HCT116 (cell line): ENCODE measurements around the gene NFIX. TPM values are rescaled to one million over a fixed set of nuclear protein-coding genes. Genes with fewer than 3 reads are reported as not detected.
A peak's percentile ranks its signal among the peaks of the same experiment; 100 is the strongest.

Experiments
- ATAC-seq: fragments of 200-7000 bp; cut with Tn5 transposase; 2 replicates; pipeline ENCODE4 v1.9.1; 2020; ENCODE audit warnings: mild to moderate bottlenecking, moderate library complexity
- BruUV-seq: library from RNA; stranded (reverse); fragments of 400-500 nt; replicated peaks from 2 replicates; lab custom pipeline; 2021; lab: Mats Ljungman, UMichigan
- CTCF ChIA-PET: fragments of 300-600 bp; sonication (Branson Sonifier 250); formaldehyde crosslinking; loops from one replicate; lab custom pipeline; 2021; ENCODE audit warnings: antibody characterized with exemption; lab: Charles Lee
- POLR2A ChIA-PET: fragments of 300-600, 350-600 bp; sonication (Branson Sonifier 250); formaldehyde crosslinking; loops from one replicate; lab custom pipeline; 2021; ENCODE audit warnings: antibody characterized with exemption; lab: Charles Lee
- RAD21 ChIA-PET, 2 experiments: fragments of 300-600 bp; sonication (Branson Sonifier 250); formaldehyde crosslinking; loops; one replicate each; lab custom pipeline; 2023; ENCODE audit warnings: low total read pairs in 2 of 2; ENCODE audit not compliant: uncharacterized antibody in 2 of 2, unreplicated experiment in 2 of 2, low non-redundant PET in 1 of 2; lab: Charles Lee
- DNase-seq: peaks from one replicate; pipeline ENCODE4 v3.0.0-alpha.2; 2010; ENCODE audit warnings: low read depth, low spot score
- H2AFZ ChIP-seq: fragments of 200-600 bp; shearing (Covaris generic), sonication (generic); 2 replicates; pipeline ENCODE4 v1.6.1; 2017; ENCODE audit warnings: low read depth, mixed run types, mixed read lengths, antibody characterized with exemption, low read length; ENCODE audit not compliant: poor library complexity, severe bottlenecking
- H3K27ac ChIP-seq: 2 replicates; pipeline ENCODE4 v1.5.1; 2012; ENCODE audit warnings: low read depth, low read length
- H3K27me3 ChIP-seq: fragments of 200-600 bp; sonication (generic); 2 replicates; pipeline ENCODE4 v1.6.1; 2016; ENCODE audit warnings: mixed run types, low read length, mixed read lengths; ENCODE audit not compliant: insufficient read depth
- H3K36me3 ChIP-seq, 2 experiments: fragments of 200-500 bp in 1 of 2; fragments of 200-600 bp in 1 of 2; sonication (Bioruptor generic) in 1 of 2; sonication (generic) in 1 of 2; 2 replicates each; pipeline versions ENCODE4 v1.5.1 to v1.6.1; 2014 to 2016; ENCODE audit warnings: low read length in 2 of 2, inconsistent platforms in 1 of 2, mixed read lengths in 1 of 2, mixed run types in 1 of 2; ENCODE audit not compliant: insufficient read depth in 2 of 2, control insufficient read depth in 1 of 2
- H3K4me1 ChIP-seq, 2 experiments: fragments of 200-600 bp in 1 of 2; sonication (generic) in 1 of 2; 2 replicates each; pipeline versions ENCODE4 v1.5.1 to v1.6.1; 2012 to 2017; ENCODE audit warnings: low read length in 2 of 2, inconsistent platforms in 1 of 2, mild to moderate bottlenecking in 1 of 2, mixed read lengths in 1 of 2, mixed run types in 1 of 2, moderate library complexity in 1 of 2; ENCODE audit not compliant: insufficient read depth in 2 of 2, control insufficient read depth in 1 of 2
- H3K4me2 ChIP-seq: fragments of 200-600 bp; sonication (generic); 2 replicates; pipeline ENCODE4 v1.6.1; 2017; ENCODE audit warnings: mixed run types, low read length, mixed read lengths
- H3K4me3 ChIP-seq, 2 experiments: fragments of 200-600 bp in 1 of 2; sonication (generic) in 1 of 2; replicated peaks in 1 of 2; 2 replicates each; pipeline ENCODE4 v1.5.1; 2011 to 2016; ENCODE audit warnings: low read length in 2 of 2, control low read depth in 1 of 2, low read depth in 1 of 2, mild to moderate bottlenecking in 1 of 2, mixed read lengths in 1 of 2, mixed run types in 1 of 2
- H3K79me2 ChIP-seq: fragments of 200-600 bp; sonication (generic); 2 replicates; pipeline ENCODE4 v1.6.1; 2017; ENCODE audit warnings: mild to moderate bottlenecking, mixed run types, low read length, moderate library complexity, mixed read lengths; ENCODE audit not compliant: insufficient read depth
- H3K9ac ChIP-seq: fragments of 200-600 bp; sonication (generic); 2 replicates; pipeline ENCODE4 v1.6.1; 2016; ENCODE audit warnings: low read length, mixed read lengths
- H3K9me2 ChIP-seq: fragments of 200-600 bp; sonication (generic), shearing (Covaris generic); 2 replicates; pipeline ENCODE4 v1.6.1; 2017; ENCODE audit warnings: mixed run types, mild to moderate bottlenecking, moderate library complexity; ENCODE audit not compliant: insufficient read depth
- H3K9me3 ChIP-seq, 2 experiments: fragments of 200-500 bp in 1 of 2; fragments of 200-600 bp in 1 of 2; sonication (Bioruptor generic) in 1 of 2; sonication (generic) in 1 of 2; 2 replicates each; pipeline ENCODE4 v1.6.1; 2014 to 2017; ENCODE audit warnings: low read length in 2 of 2, mixed read lengths in 2 of 2, inconsistent platforms in 1 of 2, low read depth in 1 of 2, mild to moderate bottlenecking in 1 of 2, mixed run types in 1 of 2, moderate library complexity in 1 of 2; ENCODE audit not compliant: control insufficient read depth in 1 of 2, insufficient read depth in 1 of 2
- H4K20me1 ChIP-seq: fragments of 200-600 bp; sonication (generic), shearing (Covaris generic); 2 replicates; pipeline ENCODE4 v1.6.1; 2017; ENCODE audit warnings: mixed run types, mild to moderate bottlenecking, moderate library complexity; ENCODE audit not compliant: insufficient read depth
- CBX3 ChIP-seq: IDR thresholded peaks from 2 replicates; pipeline ENCODE4 v1.6.1; 2012; ENCODE audit warnings: low read depth
- ELF1 ChIP-seq: IDR thresholded peaks from 2 replicates; pipeline ENCODE4 v1.6.1; 2012; ENCODE audit warnings: low read depth, borderline replicate concordance
- EZH2 ChIP-seq: fragments of 200-600 bp; sonication (generic); IDR thresholded peaks from 2 replicates; pipeline ENCODE4 v1.6.1; 2017; ENCODE audit warnings: antibody characterized with exemption, mixed run types
- EZH2phosphoT487 ChIP-seq: fragments of 200-600 bp; IDR thresholded peaks from 2 replicates; pipeline ENCODE4 v1.6.1; 2018; ENCODE audit warnings: antibody characterized with exemption, borderline replicate concordance
- FOSL1 ChIP-seq: IDR thresholded peaks from 2 replicates; pipeline ENCODE4 v1.6.1; 2012; ENCODE audit warnings: low read depth
- JUND ChIP-seq: IDR thresholded peaks from 2 replicates; pipeline ENCODE4 v1.6.1; 2012
- POLR2A ChIP-seq: IDR thresholded peaks from 2 replicates; pipeline ENCODE4 v1.7.0; 2011; ENCODE audit warnings: borderline replicate concordance; ENCODE audit not compliant: insufficient read depth, insufficient read length; ENCODE audit errors: extremely low read depth
- RAD21 ChIP-seq: IDR thresholded peaks from 2 replicates; pipeline ENCODE4 v1.6.1; 2012; ENCODE audit warnings: low read depth, mild to moderate bottlenecking
- SP1 ChIP-seq: IDR thresholded peaks from 2 replicates; pipeline ENCODE4 v1.6.1; 2012; ENCODE audit warnings: low read depth
- SRF ChIP-seq: IDR thresholded peaks from 2 replicates; pipeline ENCODE4 v1.6.1; 2012; ENCODE audit warnings: low read depth
- TCF7L2 ChIP-seq: IDR thresholded peaks from 2 replicates; pipeline ENCODE4 v1.7.0; 2011; ENCODE audit warnings: borderline replicate concordance, inconsistent platforms; ENCODE audit not compliant: insufficient read depth, insufficient read length; ENCODE audit errors: extremely low read depth
- YY1 ChIP-seq: IDR thresholded peaks from 2 replicates; pipeline ENCODE4 v1.6.1; 2011; ENCODE audit warnings: low read length, low read depth, moderate library complexity, mild to moderate bottlenecking; ENCODE audit not compliant: insufficient replicate concordance; ENCODE audit errors: extremely low read depth
- ZFX ChIP-seq: fragments of 450-650 bp; IDR thresholded peaks from 2 replicates; pipeline ENCODE4 v1.6.1; 2017
- intact Hi-C: fragments of 100-400 bp; cut with micrococcal nuclease; formaldehyde crosslinking; loops from 2 replicates; pipeline ENCODE4 v1.10.0; 2022
- total RNA-seq: library from RNA; stranded (reverse); gene quantifications from one replicate; pipeline ENCODE4 v1.2.1, GENCODE V29; 2021; ENCODE audit not compliant: unreplicated experiment
- TF ChIP-seq, protein P1 (sequence below): IDR thresholded peaks from 2 replicates; pipeline ENCODE4 v1.6.1; 2012
- TF ChIP-seq, protein P2 (sequence below): IDR thresholded peaks from 2 replicates; pipeline ENCODE4 v1.6.1; 2011; ENCODE audit warnings: mild to moderate bottlenecking, low read length, moderate library complexity; ENCODE audit not compliant: insufficient replicate concordance; ENCODE audit errors: extremely low read depth
- TF ChIP-seq, protein P3 (sequence below): IDR thresholded peaks from 2 replicates; pipeline ENCODE4 v1.6.1; 2012
- TF ChIP-seq, protein P4 (sequence below): IDR thresholded peaks from 2 replicates; pipeline ENCODE4 v1.6.1; 2012; ENCODE audit warnings: low read depth
- TF ChIP-seq, protein P5 (sequence below), 3 experiments: fragments of 200-600 bp in 1 of 3; sonication (generic) in 1 of 3; IDR thresholded peaks in 2 of 3; conservative IDR thresholded peaks in 1 of 3; 2 replicates each; pipeline ENCODE4 v1.5.1; 2012 to 2017; ENCODE audit warnings: low read depth in 2 of 3, low read length in 2 of 3, antibody characterized with exemption in 1 of 3, borderline replicate concordance in 1 of 3, control low read depth in 1 of 3, mild to moderate bottlenecking in 1 of 3, mixed read lengths in 1 of 3, mixed run types in 1 of 3, moderate library complexity in 1 of 3; ENCODE audit not compliant: insufficient read depth in 1 of 3

NFIX gene
- total RNA-seq, 1 experiment from 2014 or later, result 34.8 TPM

DNA sequence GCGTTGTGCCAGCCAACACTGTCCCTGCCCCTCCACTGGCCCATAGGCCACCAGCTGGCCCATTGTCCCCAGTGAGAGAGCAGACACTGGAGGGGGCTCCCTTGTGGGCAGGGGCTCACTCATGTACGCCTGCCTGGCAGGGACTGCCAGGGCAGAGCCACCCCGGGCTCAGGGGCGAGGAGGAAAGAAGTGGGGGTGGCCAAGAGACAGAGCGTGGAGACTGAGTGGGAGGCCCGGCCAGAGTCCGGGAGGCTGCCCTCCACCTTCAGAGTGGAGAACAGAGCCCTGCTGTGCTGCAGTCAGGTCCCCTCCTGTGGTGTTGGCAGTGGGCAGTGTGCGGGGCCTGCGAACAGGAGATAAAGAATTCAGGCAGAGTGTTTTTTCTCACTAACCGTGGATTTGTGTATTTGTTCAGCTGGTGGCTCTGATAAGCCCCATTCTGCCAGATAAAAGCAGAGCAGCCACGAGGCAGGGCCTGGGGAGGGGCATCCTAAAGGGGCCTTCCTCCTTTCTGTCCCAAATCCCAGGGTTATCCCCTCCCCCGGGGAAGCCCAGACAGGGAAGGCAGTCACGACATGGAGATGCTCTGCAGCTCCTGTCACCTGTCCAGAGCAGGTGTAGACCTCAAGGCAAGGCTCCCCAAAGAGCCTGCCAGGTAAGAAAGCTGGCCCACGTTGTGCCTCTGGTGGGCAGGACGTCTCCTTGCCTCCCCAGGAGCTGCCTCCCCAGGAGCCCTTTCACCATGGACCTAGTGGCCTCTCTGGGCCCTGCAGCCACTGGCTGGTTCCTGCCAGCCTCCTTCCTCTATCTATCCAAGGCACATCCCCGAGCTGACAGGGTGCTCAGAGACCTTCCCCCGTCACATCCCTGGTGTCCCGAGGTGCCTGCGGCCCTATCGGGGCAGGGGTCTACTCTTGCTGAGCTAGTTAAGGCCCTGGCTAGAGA lies 74.4 kb downstream of the NFIX start:
- Histone ChIP-seq H3K36me3 (no peaks in the 10 kb centered on the region), H2AFZ (no peak overlapping the region), H3K79me2 (no peaks in the 10 kb centered on the region), H3K27me3 (no peaks in the 10 kb centered on the region), H3K4me3 (no peak overlapping the region), H3K9ac (no peak overlapping the region), H3K9me2 (no peaks in the 10 kb centered on the region), H3K9me3 (no peaks in the 10 kb centered on the region), H3K4me1 (no peaks in the 10 kb centered on the region), H3K27ac (no peak overlapping the region), H4K20me1 (no peaks in the 10 kb centered on the region), H3K4me2 (no peak overlapping the region)
- DNase-seq (no peak), ATAC-seq (peak; percentile 59)
- CTCF ChIA-PET, result interaction anchor here (1.2 to 5.4 kb wide), 4 partner anchors 8 to 92 kb away, joined by 3 to 20 read pairs (median 3); no protein-coding TSS in a partner anchor
- intact Hi-C loops, result no loop called here
- RAD21 ChIA-PET, result interaction anchor here in 1 of 2 experiments (0.9 kb wide), 1 partner anchor 9 kb away, joined by 3 read pairs; no protein-coding TSS in a partner anchor
- POLR2A ChIA-PET, result no interaction called here
- no TSS peak for BruUV-seq
- TF ChIP-seq, protein P1, sequence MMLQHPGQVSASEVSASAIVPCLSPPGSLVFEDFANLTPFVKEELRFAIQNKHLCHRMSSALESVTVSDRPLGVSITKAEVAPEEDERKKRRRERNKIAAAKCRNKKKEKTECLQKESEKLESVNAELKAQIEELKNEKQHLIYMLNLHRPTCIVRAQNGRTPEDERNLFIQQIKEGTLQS, result no peak
- TF ChIP-seq ELF1 (no peak), FOSL1 (no peak), TCF7L2 (no peak), RAD21 (no peak), JUND (no peak), EZH2phosphoT487 (no peak), ZFX (no peak), SRF (no peak), SP1 (no peak), EZH2 (no peak), YY1 (no peak), CBX3 (no peak), POLR2A (no peak)
- TF ChIP-seq, protein P2, sequence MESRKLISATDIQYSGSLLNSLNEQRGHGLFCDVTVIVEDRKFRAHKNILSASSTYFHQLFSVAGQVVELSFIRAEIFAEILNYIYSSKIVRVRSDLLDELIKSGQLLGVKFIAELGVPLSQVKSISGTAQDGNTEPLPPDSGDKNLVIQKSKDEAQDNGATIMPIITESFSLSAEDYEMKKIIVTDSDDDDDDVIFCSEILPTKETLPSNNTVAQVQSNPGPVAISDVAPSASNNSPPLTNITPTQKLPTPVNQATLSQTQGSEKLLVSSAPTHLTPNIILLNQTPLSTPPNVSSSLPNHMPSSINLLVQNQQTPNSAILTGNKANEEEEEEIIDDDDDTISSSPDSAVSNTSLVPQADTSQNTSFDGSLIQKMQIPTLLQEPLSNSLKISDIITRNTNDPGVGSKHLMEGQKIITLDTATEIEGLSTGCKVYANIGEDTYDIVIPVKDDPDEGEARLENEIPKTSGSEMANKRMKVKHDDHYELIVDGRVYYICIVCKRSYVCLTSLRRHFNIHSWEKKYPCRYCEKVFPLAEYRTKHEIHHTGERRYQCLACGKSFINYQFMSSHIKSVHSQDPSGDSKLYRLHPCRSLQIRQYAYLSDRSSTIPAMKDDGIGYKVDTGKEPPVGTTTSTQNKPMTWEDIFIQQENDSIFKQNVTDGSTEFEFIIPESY, result no peak
- TF ChIP-seq, protein P3, sequence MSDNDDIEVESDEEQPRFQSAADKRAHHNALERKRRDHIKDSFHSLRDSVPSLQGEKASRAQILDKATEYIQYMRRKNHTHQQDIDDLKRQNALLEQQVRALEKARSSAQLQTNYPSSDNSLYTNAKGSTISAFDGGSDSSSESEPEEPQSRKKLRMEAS, result no peak
- TF ChIP-seq, protein P4, sequence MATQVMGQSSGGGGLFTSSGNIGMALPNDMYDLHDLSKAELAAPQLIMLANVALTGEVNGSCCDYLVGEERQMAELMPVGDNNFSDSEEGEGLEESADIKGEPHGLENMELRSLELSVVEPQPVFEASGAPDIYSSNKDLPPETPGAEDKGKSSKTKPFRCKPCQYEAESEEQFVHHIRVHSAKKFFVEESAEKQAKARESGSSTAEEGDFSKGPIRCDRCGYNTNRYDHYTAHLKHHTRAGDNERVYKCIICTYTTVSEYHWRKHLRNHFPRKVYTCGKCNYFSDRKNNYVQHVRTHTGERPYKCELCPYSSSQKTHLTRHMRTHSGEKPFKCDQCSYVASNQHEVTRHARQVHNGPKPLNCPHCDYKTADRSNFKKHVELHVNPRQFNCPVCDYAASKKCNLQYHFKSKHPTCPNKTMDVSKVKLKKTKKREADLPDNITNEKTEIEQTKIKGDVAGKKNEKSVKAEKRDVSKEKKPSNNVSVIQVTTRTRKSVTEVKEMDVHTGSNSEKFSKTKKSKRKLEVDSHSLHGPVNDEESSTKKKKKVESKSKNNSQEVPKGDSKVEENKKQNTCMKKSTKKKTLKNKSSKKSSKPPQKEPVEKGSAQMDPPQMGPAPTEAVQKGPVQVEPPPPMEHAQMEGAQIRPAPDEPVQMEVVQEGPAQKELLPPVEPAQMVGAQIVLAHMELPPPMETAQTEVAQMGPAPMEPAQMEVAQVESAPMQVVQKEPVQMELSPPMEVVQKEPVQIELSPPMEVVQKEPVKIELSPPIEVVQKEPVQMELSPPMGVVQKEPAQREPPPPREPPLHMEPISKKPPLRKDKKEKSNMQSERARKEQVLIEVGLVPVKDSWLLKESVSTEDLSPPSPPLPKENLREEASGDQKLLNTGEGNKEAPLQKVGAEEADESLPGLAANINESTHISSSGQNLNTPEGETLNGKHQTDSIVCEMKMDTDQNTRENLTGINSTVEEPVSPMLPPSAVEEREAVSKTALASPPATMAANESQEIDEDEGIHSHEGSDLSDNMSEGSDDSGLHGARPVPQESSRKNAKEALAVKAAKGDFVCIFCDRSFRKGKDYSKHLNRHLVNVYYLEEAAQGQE, result no peak
- TF ChIP-seq, protein P5, sequence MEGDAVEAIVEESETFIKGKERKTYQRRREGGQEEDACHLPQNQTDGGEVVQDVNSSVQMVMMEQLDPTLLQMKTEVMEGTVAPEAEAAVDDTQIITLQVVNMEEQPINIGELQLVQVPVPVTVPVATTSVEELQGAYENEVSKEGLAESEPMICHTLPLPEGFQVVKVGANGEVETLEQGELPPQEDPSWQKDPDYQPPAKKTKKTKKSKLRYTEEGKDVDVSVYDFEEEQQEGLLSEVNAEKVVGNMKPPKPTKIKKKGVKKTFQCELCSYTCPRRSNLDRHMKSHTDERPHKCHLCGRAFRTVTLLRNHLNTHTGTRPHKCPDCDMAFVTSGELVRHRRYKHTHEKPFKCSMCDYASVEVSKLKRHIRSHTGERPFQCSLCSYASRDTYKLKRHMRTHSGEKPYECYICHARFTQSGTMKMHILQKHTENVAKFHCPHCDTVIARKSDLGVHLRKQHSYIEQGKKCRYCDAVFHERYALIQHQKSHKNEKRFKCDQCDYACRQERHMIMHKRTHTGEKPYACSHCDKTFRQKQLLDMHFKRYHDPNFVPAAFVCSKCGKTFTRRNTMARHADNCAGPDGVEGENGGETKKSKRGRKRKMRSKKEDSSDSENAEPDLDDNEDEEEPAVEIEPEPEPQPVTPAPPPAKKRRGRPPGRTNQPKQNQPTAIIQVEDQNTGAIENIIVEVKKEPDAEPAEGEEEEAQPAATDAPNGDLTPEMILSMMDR (IDR thresholded peaks at IDR 0.05 in 2 of 3, conservative IDR thresholded peaks at IDR 0.05 in 1 of 3; ENCODE audit: borderline replicate concordance in 1 of 3, insufficient read depth in 1 of 3, low read depth in 2 of 3, low read length in 2 of 3), result no peak
